IMR-90 (cell line): ENCODE data around the gene MARCHF3. TPM values are rescaled to one million over a fixed set of nuclear protein-coding genes. Genes with fewer than 3 reads are reported as not detected.

Source experiments
- ATAC-seq: fragments of 200-7000 bp; cut with Tn5 transposase; 2 replicates; pipeline ENCODE4 v1.9.1; 2020; ENCODE audit warnings: low read depth, mild to moderate bottlenecking, moderate library complexity
- BruUV-seq: library from RNA; stranded (reverse); fragments of 400-500 nt; replicated peaks from 2 replicates; lab custom pipeline; 2021; lab: Mats Ljungman, UMichigan
- CTCF ChIA-PET: fragments of 300-600 bp; formaldehyde crosslinking; extraction: SDS; loops from one replicate; lab custom pipeline; 2021; ENCODE audit warnings: antibody characterized with exemption; lab: Yijun Ruan, JAX
- POLR2A ChIA-PET: fragments of 300-600 bp; sonication (Branson Sonifier 250); formaldehyde crosslinking; loops from one replicate; lab custom pipeline; 2022; ENCODE audit warnings: antibody characterized with exemption; ENCODE audit not compliant: unreplicated experiment; lab: Charles Lee
- DNase-seq: peaks from one replicate; pipeline ENCODE4 v3.0.0; 2013
- H2AFZ ChIP-seq: replicated peaks from 2 replicates; pipeline ENCODE3; 2013; ENCODE audit warnings: low read length, mild to moderate bottlenecking; ENCODE audit not compliant: poor library complexity
- H2AK5ac ChIP-seq: 2 replicates; pipeline ENCODE4 v1.6.1; 2013; ENCODE audit warnings: low read depth, low read length, inconsistent platforms
- H2AK9ac ChIP-seq: replicated peaks from 2 replicates; pipeline ENCODE3; 2013; ENCODE audit warnings: mild to moderate bottlenecking, low read depth, low read length, moderate library complexity; ENCODE audit not compliant: poor library complexity
- H2BK120ac ChIP-seq: 2 replicates; pipeline ENCODE4 v1.6.1; 2013; ENCODE audit warnings: low read depth, low read length, inconsistent platforms
- H2BK15ac ChIP-seq: 3 replicates; pipeline ENCODE4 v1.6.1; 2013; ENCODE audit warnings: low read depth, low read length, inconsistent platforms
- H2BK20ac ChIP-seq: 2 replicates; pipeline ENCODE4 v1.6.1; 2013; ENCODE audit warnings: low read depth, mild to moderate bottlenecking, inconsistent platforms, low read length, moderate library complexity
- H2BK5ac ChIP-seq: 2 replicates; pipeline ENCODE4 v1.6.1; 2013; ENCODE audit warnings: mild to moderate bottlenecking, low read depth, low read length, inconsistent platforms; ENCODE audit not compliant: poor library complexity, severe bottlenecking
- H3K14ac ChIP-seq: replicated peaks from 2 replicates; pipeline ENCODE4 v1.6.1; 2013; ENCODE audit warnings: low read depth, low read length, inconsistent platforms
- H3K18ac ChIP-seq: 2 replicates; pipeline ENCODE4 v1.6.1; 2013; ENCODE audit warnings: low read depth, low read length, control low read depth
- H3K23ac ChIP-seq: 2 replicates; pipeline ENCODE4 v1.6.1; 2013; ENCODE audit warnings: low read depth, low read length, inconsistent platforms
- H3K27ac ChIP-seq: 2 replicates; pipeline ENCODE4 v1.5.1; 2013; ENCODE audit warnings: mild to moderate bottlenecking, control low read depth, low read length; ENCODE audit not compliant: insufficient read depth
- H3K27me3 ChIP-seq: 2 replicates; pipeline ENCODE4 v1.6.1; 2013; ENCODE audit warnings: low read length; ENCODE audit not compliant: control insufficient read depth, insufficient read depth
- H3K36me3 ChIP-seq: 2 replicates; pipeline ENCODE4 v1.6.1; 2013; ENCODE audit warnings: low read length, mixed read lengths; ENCODE audit not compliant: control insufficient read depth, insufficient read depth
- H3K4ac ChIP-seq: 2 replicates; pipeline ENCODE4 v1.6.1; 2013; ENCODE audit warnings: low read depth, low read length, inconsistent platforms
- H3K4me1 ChIP-seq: 2 replicates; pipeline ENCODE4 v1.6.1; 2013; ENCODE audit warnings: low read length, mixed read lengths; ENCODE audit not compliant: control insufficient read depth, insufficient read depth
- H3K4me2 ChIP-seq: 2 replicates; pipeline ENCODE4 v1.6.1; 2013; ENCODE audit warnings: low read depth, mild to moderate bottlenecking, control low read depth, low read length, moderate library complexity
- H3K4me3 ChIP-seq: 2 replicates; pipeline ENCODE4 v1.5.1; 2013; ENCODE audit warnings: low read depth, mild to moderate bottlenecking, control low read depth, low read length, moderate library complexity; ENCODE audit not compliant: insufficient read depth
- H3K56ac ChIP-seq: 2 replicates; pipeline ENCODE4 v1.6.1; 2013; ENCODE audit warnings: low read length, inconsistent platforms; ENCODE audit not compliant: insufficient read depth; ENCODE audit errors: extremely low read depth
- H3K79me1 ChIP-seq, 2 experiments: 2 replicates each; pipeline ENCODE4 v1.6.1; 2013; ENCODE audit warnings: low read length in 2 of 2, inconsistent platforms in 1 of 2, low read depth in 1 of 2
- H3K9ac ChIP-seq: 2 replicates; pipeline ENCODE4 v1.6.1; 2013; ENCODE audit warnings: low read depth, low read length, control low read depth
- H3K9me1 ChIP-seq: 2 replicates; pipeline ENCODE4 v1.6.1; 2013; ENCODE audit warnings: low read length, inconsistent platforms; ENCODE audit not compliant: insufficient read depth
- H3K9me3 ChIP-seq: 2 replicates; pipeline ENCODE4 v1.6.1; 2013; ENCODE audit warnings: low read length; ENCODE audit not compliant: control insufficient read depth, insufficient read depth
- H4K20me1 ChIP-seq: 2 replicates; pipeline ENCODE4 v1.6.1; 2013; ENCODE audit warnings: low read length, inconsistent platforms; ENCODE audit not compliant: insufficient read depth
- H4K5ac ChIP-seq: 2 replicates; pipeline ENCODE4 v1.6.1; 2013; ENCODE audit warnings: mild to moderate bottlenecking, low read depth, low read length, control low read depth
- H4K8ac ChIP-seq, 2 experiments: 2 replicates each; pipeline ENCODE4 v1.6.1; 2013; ENCODE audit warnings: low read depth in 2 of 2, low read length in 2 of 2, control low read depth in 1 of 2, inconsistent platforms in 1 of 2
- H4K91ac ChIP-seq: 2 replicates; pipeline ENCODE4 v1.6.1; 2013; ENCODE audit warnings: low read depth, low read length, inconsistent platforms; ENCODE audit not compliant: insufficient read depth
- BHLHE40 ChIP-seq: fragments of 150-350 bp; IDR thresholded peaks from 2 replicates; pipeline ENCODE4 v1.6.1; 2016; ENCODE audit warnings: mild to moderate bottlenecking, low read depth, low read length
- CEBPB ChIP-seq: IDR thresholded peaks from 2 replicates; pipeline ENCODE4 v1.6.1; 2012; ENCODE audit warnings: low read depth, low read length, improper control_type of control experiment
- CHD1 ChIP-seq: IDR thresholded peaks from 2 replicates; pipeline ENCODE4 v1.6.1; 2012; ENCODE audit warnings: low read depth, low read length, improper control_type of control experiment
- CTCF ChIP-seq: conservative IDR thresholded peaks from 2 replicates; pipeline ENCODE4 v1.5.1; 2012; ENCODE audit warnings: mild to moderate bottlenecking, low read depth, low read length, improper control_type of control experiment
- ELK1 ChIP-seq: fragments of 150-350 bp; IDR thresholded peaks from 2 replicates; pipeline ENCODE4 v1.6.1; 2016; ENCODE audit warnings: low read depth, mild to moderate bottlenecking, low read length, moderate library complexity, borderline replicate concordance
- FOS ChIP-seq: fragments of 150-350 bp; IDR thresholded peaks from 2 replicates; pipeline ENCODE4 v1.6.1; 2016; ENCODE audit warnings: low read depth, low read length
- MAFK ChIP-seq: IDR thresholded peaks from 2 replicates; pipeline ENCODE4 v1.6.1; 2012; ENCODE audit warnings: low read depth, low read length, improper control_type of control experiment
- MAZ ChIP-seq: IDR thresholded peaks from 2 replicates; pipeline ENCODE4 v1.6.1; 2012; ENCODE audit warnings: low read depth, mild to moderate bottlenecking, low read length, improper control_type of control experiment, moderate library complexity, borderline replicate concordance
- MXI1 ChIP-seq: IDR thresholded peaks from 2 replicates; pipeline ENCODE4 v1.6.1; 2012; ENCODE audit warnings: low read depth, mild to moderate bottlenecking, low read length, moderate library complexity, borderline replicate concordance
- NFE2L2 ChIP-seq: fragments of 150-350 bp; IDR thresholded peaks from 2 replicates; pipeline ENCODE4 v1.6.1; 2016; ENCODE audit warnings: low read depth, mild to moderate bottlenecking, low read length
- POLR2A ChIP-seq: IDR thresholded peaks from 2 replicates; pipeline ENCODE4 v1.6.1; 2012; ENCODE audit warnings: mild to moderate bottlenecking, low read depth, low read length
- RAD21 ChIP-seq: IDR thresholded peaks from 2 replicates; pipeline ENCODE4 v1.6.1; 2012; ENCODE audit warnings: low read length, improper control_type of control experiment
- RCOR1 ChIP-seq: IDR thresholded peaks from 2 replicates; pipeline ENCODE4 v1.6.1; 2012; ENCODE audit warnings: mild to moderate bottlenecking, low read length, improper control_type of control experiment; ENCODE audit not compliant: insufficient replicate concordance
- RFX5 ChIP-seq: IDR thresholded peaks from 2 replicates; pipeline ENCODE4 v1.8.0; 2012; ENCODE audit warnings: low read depth, mild to moderate bottlenecking, low read length, moderate library complexity
- SMC3 ChIP-seq: fragments of 150-350 bp; IDR thresholded peaks from 2 replicates; pipeline ENCODE4 v1.6.1; 2016; ENCODE audit warnings: low read depth, mild to moderate bottlenecking, antibody characterized with exemption, low read length, moderate library complexity
- USF2 ChIP-seq: fragments of 150-350 bp; IDR thresholded peaks from 2 replicates; pipeline ENCODE4 v1.6.1; 2017; ENCODE audit warnings: mild to moderate bottlenecking, antibody characterized with exemption, low read length, low read depth
- WGBS, 2 experiments: methylation state at CpG; one replicate each; pipeline versions ENCODE4 v1.1.5 to v1.1.7; 2013; ENCODE audit warnings: missing lambda C conversion rate in 2 of 2; ENCODE audit not compliant: insufficient read length in 1 of 2; ENCODE audit errors: extremely low coverage in 2 of 2; 5-methylcytosine and 5-hydroxymethylcytosine counted together
- dilution Hi-C: fragments of 300-500 bp; cut with HindIII; formaldehyde crosslinking; loops from one replicate; pipeline ENCODE4 v1.14.3; 2018; ENCODE audit warnings: low sequenced_read_pairs; ENCODE audit not compliant: unreplicated experiment
- in situ Hi-C: fragments of 300-500 bp; cut with MboI; formaldehyde crosslinking; loops from 3 replicates; pipeline ENCODE4 v1.14.3; 2019; ENCODE audit warnings: low sequenced_read_pairs, inconsistent platforms, mixed read lengths
- intact Hi-C: fragments of 100-400 bp; cut with micrococcal nuclease; formaldehyde crosslinking; loops from 2 replicates; pipeline ENCODE4 v1.10.0; 2022
- polyA plus RNA-seq, 3 experiments: library from polyadenylated mRNA; depleted of rRNA; stranded (reverse); fragments of >200 nt; gene quantifications; 2 replicates each; pipeline ENCODE4 v1.2.3, GENCODE V29; 2012; ENCODE audit warnings: low replicate concordance in 1 of 3
- total RNA-seq: library from RNA; depleted of rRNA; stranded (reverse); fragments of >200 nt; gene quantifications from 2 replicates; pipeline ENCODE4 v1.2.3, GENCODE V29; 2012

The MARCHF3 gene
- total and polyA plus RNA-seq, 2 of the 4 experiments (the other 2 are of a cell fraction) = 11.2 to 18.8 TPM

- peak overlapping the region; percentile 17; the same call in 1 of the 2 replicates for H2AK5ac ChIP-seq
- peaks cover 5% of the 10 kb centered on the region; the same call in 1 of the 2 replicates for H3K9me1 ChIP-seq
- H3K18ac ChIP-seq = no peak overlapping the region
- dilution Hi-C loops = no loop called here
- H3K27me3 ChIP-seq = no peaks in the 10 kb centered on the region
- CTCF ChIA-PET = no interaction called here
- no TSS peak for BruUV-seq
- no peaks in the 10 kb centered on the region for H4K20me1 ChIP-seq
- H3K4me2 ChIP-seq = no peak overlapping the region
- H3K9me3 ChIP-seq = no peaks in the 10 kb centered on the region
- no peaks in the 10 kb centered on the region for H3K36me3 ChIP-seq
- no CpG with 5 or more reads among the region's 1 CpG for WGBS, 2 experiments
- peak overlapping the region; percentile 53; the same call in 1 of the 2 replicates for H3K23ac ChIP-seq
- POLR2A ChIA-PET = no interaction called here
- peak overlapping the region; percentile 82; the same call in 1 of the 2 replicates for H3K14ac ChIP-seq
- H2AFZ ChIP-seq = no peak overlapping the region
- intact Hi-C loops = no loop called here
- no peak for DNase-seq
- ATAC-seq = no peak
- no peak overlapping the region for H4K8ac ChIP-seq
- TF ChIP-seq RFX5 (no peak), SMC3 (no peak), RAD21 (no peak), ELK1 (no peak), FOS (no peak), MAFK (no peak), CEBPB (no peak), MAZ (no peak), CHD1 (no peak), CTCF (no peak), MXI1 (no peak), POLR2A (no peak), RCOR1 (no peak), BHLHE40 (no peak), USF2 (no peak), NFE2L2 (no peak)
- H3K4ac ChIP-seq = 0 out of 2 replicates have a peak overlapping the region, but pooled peaks have one; percentile 55
- H3K79me1 ChIP-seq = peaks cover 10 to 35% of the 10 kb centered on the region in 2 experiments; a peak in 3 of 4 replicates
- H3K9ac ChIP-seq = no peak overlapping the region
- H2BK5ac ChIP-seq = peak overlapping the region; percentile 90
- no peak overlapping the region for H3K56ac ChIP-seq
- peaks cover 4% of the 10 kb centered on the region; the same call in 1 of the 2 replicates for H3K4me1 ChIP-seq
- H4K5ac ChIP-seq = no peak overlapping the region
- peak overlapping the region; percentile 79; the same call in 1 of the 3 replicates for H2BK15ac ChIP-seq
- in situ Hi-C loops = no loop called here
- H2BK20ac ChIP-seq = peak overlapping the region; percentile 59; the same call in 1 of the 2 replicates
- H3K27ac ChIP-seq = no peak overlapping the region
- H4K91ac ChIP-seq = peak overlapping the region; percentile 51; the same call in 1 of the 2 replicates
- no peak overlapping the region for H3K4me3 ChIP-seq
- peak overlapping the region; percentile 49; the same call in 1 of the 2 replicates for H2BK120ac ChIP-seq
- H2AK9ac ChIP-seq = no peak overlapping the region
These were observed 20.6 kb downstream of the MARCHF3 start for GRCh38 chr5:127009784-127010183.
